Heart left ventricle (tissue), 16 donors: Measurements from ENCODE around the gene PFKFB2. TPM values are rescaled to one million over a fixed set of nuclear protein-coding genes. Genes with fewer than 3 reads are reported as not detected.

Source experiments
- ATAC-seq, 4 donors: fragments of 200-7000 bp; cut with Tn5 transposase; one replicate each; pipeline ENCODE4 v1.9.1; 2020 to 2022; ENCODE audit warnings: moderate library complexity in 4 of 4, mild to moderate bottlenecking in 3 of 4, moderate number of reproducible peaks in 1 of 4
- DNase-seq, 5 donors: peaks; one replicate each; pipeline ENCODE4 v3.0.0-alpha.2; 2020
- H3K27ac ChIP-seq, 12 donors: fragments of 200-600 bp; sonication (generic) in 4 of 12; one replicate each; pipeline versions ENCODE4 v1.5.0 to v1.8.0; 2016 to 2022; ENCODE audit warnings: mild to moderate bottlenecking in 2 of 12
- H3K27me3 ChIP-seq, 9 donors: fragments of 200-600 bp; sonication (generic) in 2 of 9; one replicate each; pipeline versions ENCODE4 v1.5.1 to v1.8.0; 2016 to 2022; ENCODE audit warnings: mild to moderate bottlenecking in 3 of 9
- H3K36me3 ChIP-seq, 9 donors: fragments of 200-600 bp; sonication (generic) in 2 of 9; one replicate each; pipeline versions ENCODE4 v1.5.0 to v1.8.0; 2018 to 2022; ENCODE audit warnings: mild to moderate bottlenecking in 2 of 9
- H3K4me1 ChIP-seq, 12 donors: fragments of 200-600 bp; sonication (generic) in 4 of 12; one replicate each; pipeline versions ENCODE4 v1.5.0 to v1.8.0; 2016 to 2022; ENCODE audit warnings: mild to moderate bottlenecking in 3 of 12
- H3K4me3 ChIP-seq, 12 donors: fragments of 200-600 bp; sonication (generic) in 4 of 12; one replicate each; pipeline versions ENCODE4 v1.5.0 to v1.8.0; 2017 to 2022; ENCODE audit warnings: mild to moderate bottlenecking in 9 of 12, moderate library complexity in 4 of 12
- H3K9me3 ChIP-seq, 12 donors: fragments of 200-600 bp; sonication (generic) in 4 of 12; one replicate each; pipeline versions ENCODE4 v1.5.0 to v1.8.0; 2016 to 2022; ENCODE audit warnings: mild to moderate bottlenecking in 1 of 12
- POLR2A ChIP-seq, 2 donors: fragments of 450-650 bp; IDR thresholded peaks; one replicate each; pipeline ENCODE4 v1.6.1; 2017; ENCODE audit warnings: antibody characterized with exemption in 2 of 2, mild to moderate bottlenecking in 2 of 2, moderate library complexity in 2 of 2
- WGBS, 4 donors: extraction: QIAGEN DNeasy Blood & Tissue Kit in 2 of 4; methylation state at CpG; one replicate each; pipeline versions ENCODE4 v1.1.5 to v1.1.7; 2013 to 2018; 5-methylcytosine and 5-hydroxymethylcytosine counted together
- intact Hi-C, 10 donors: fragments of 100-400 bp; cut with DNase I; formaldehyde crosslinking; loops; one replicate each; pipeline versions ENCODE4 v1.11.1 to v1.14.2; 2022
- polyA plus RNA-seq, 2 donors: library from polyadenylated mRNA; stranded (reverse); fragments of 200-250 nt; gene quantifications; one replicate each; pipeline ENCODE4 v1.2.3, GENCODE V29; 2013
- total RNA-seq, 9 donors: library from RNA; depleted of rRNA in 2 of 9; stranded (reverse); fragments of >200 nt in 2 of 9; fragmentation: NEBNext Ultra II Directional in 3 of 9; extraction: Animal tissue kit (Norgen Biotek cat#: 25700) in 3 of 9; gene quantifications; one replicate each; pipeline versions ENCODE4 v1.1.0 to v1.2.4, GENCODE V29; 2016 to 2023
- TF ChIP-seq, protein P1 (sequence below), 12 donors: fragments of 200-600 bp; sonication (generic) in 4 of 12; IDR thresholded peaks; one replicate each; pipeline versions ENCODE4 v1.5.0 to v1.8.0; 2018 to 2022; ENCODE audit warnings: antibody characterized with exemption in 12 of 12, mild to moderate bottlenecking in 5 of 12
- donor health status: ischemic (EF 13 %, LVEDD 7.1; RV severe dilation, severe dysfunction).
- donor health status: healthy with polysubstance abuse.
- donor health status: DM: no; HTN: yes; CAD: no.
- donor health status: DM: no; HTN: no; CAD: no.
- donor health status: ischemic (EF 25% LVEDD 6.9; RV normal size, moderate dysfunction).
- donor health status: ischemic (EF 25% LVEDD 5.7; RV mildly dilated, moderate dysfunction).
- donor health status: healthy.
- donor health status: DM: yes; HTN: yes; CAD: no.
- donor health status: ischemic (EF 35%, LVEDD 5.7; RV mildly dilated, moderate dysfunction).
- donor health status: nonischemic (EF 11% LVEDD 7.7; RV severe dilation, severe dysfunction).
- donor health status: DM: yes; HTN: yes; CAD: no.
- donor health status: PGD.
- donor health status: ischemic (EF 29% LVEDD 5.4; RV normal size, mild dysfunction).
- donor health status: nonischemic (EF 23%, LVEDD 6.1; RV moderate dilation, normal function).

Gene PFKFB2
- total and polyA plus RNA-seq, 11 donors, result 16.0 to 130 (median 58.7) TPM

DNA sequence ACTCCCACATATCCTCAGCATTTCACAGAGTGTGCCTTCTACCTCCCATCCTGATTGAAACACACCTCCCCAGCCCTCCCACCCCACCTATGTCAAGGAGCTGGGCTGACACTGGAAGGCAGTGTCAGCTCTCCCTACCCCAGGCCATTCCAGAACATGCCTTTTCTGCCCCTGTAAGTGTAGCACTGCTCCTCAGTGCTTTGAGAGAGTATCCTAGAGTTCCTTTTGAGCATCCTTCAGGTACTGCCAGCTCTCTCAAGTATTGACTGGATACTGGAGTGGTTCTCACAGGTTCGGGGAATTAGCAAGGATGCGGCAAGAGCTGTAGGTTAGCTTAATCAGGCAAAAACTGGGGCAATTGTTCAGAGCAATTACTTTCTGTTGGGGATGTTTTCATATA lies 42.3 kb upstream of the PFKFB2 start:
- DNase-seq (no peak), ATAC-seq (no peak)
- intact Hi-C loops, result no loop called here
- WGBS, 4 donors, result 88 to 100% (median 97%) methylated on average over 2 of the region's 2 CpGs
- H3K9me3 ChIP-seq, result no peaks in the 10 kb centered on the region
- no peaks in the 10 kb centered on the region for H3K4me1 ChIP-seq
- no peak overlapping the region for H3K4me3 ChIP-seq
- no peak overlapping the region for H3K27ac ChIP-seq
- TF ChIP-seq, protein P1, sequence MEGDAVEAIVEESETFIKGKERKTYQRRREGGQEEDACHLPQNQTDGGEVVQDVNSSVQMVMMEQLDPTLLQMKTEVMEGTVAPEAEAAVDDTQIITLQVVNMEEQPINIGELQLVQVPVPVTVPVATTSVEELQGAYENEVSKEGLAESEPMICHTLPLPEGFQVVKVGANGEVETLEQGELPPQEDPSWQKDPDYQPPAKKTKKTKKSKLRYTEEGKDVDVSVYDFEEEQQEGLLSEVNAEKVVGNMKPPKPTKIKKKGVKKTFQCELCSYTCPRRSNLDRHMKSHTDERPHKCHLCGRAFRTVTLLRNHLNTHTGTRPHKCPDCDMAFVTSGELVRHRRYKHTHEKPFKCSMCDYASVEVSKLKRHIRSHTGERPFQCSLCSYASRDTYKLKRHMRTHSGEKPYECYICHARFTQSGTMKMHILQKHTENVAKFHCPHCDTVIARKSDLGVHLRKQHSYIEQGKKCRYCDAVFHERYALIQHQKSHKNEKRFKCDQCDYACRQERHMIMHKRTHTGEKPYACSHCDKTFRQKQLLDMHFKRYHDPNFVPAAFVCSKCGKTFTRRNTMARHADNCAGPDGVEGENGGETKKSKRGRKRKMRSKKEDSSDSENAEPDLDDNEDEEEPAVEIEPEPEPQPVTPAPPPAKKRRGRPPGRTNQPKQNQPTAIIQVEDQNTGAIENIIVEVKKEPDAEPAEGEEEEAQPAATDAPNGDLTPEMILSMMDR (IDR thresholded peaks at IDR 0.05), result no peak
- no peak for TF ChIP-seq POLR2A (IDR thresholded peaks at IDR 0.05)
- H3K27me3 ChIP-seq, result no peaks in the 10 kb centered on the region
- H3K36me3 ChIP-seq, result no peaks in the 10 kb centered on the region

- Histone ChIP-seq H3K36me3 (no peaks in the 10 kb centered on the region), H3K9me3 (no peaks in the 10 kb centered on the region), H3K27ac (no peak overlapping the region), H3K4me1 (peaks cover 0 to 10% (median 0%) of the 10 kb centered on the region in 12 donors), H3K4me3 (no peak overlapping the region), H3K27me3 (no peaks in the 10 kb centered on the region)
- ATAC-seq (no peak), DNase-seq (no peak)
- intact Hi-C loops, result no loop called here
- TF ChIP-seq, protein P1 (IDR thresholded peaks at IDR 0.05), result no peak
- 67 to 93% (median 76%) methylated on average over 6 of the region's 6 CpGs for WGBS, 4 donors
Measured at GRCh38 chr1:207013321-207014085, 39.6 kb upstream of the PFKFB2 start.

DNA sequence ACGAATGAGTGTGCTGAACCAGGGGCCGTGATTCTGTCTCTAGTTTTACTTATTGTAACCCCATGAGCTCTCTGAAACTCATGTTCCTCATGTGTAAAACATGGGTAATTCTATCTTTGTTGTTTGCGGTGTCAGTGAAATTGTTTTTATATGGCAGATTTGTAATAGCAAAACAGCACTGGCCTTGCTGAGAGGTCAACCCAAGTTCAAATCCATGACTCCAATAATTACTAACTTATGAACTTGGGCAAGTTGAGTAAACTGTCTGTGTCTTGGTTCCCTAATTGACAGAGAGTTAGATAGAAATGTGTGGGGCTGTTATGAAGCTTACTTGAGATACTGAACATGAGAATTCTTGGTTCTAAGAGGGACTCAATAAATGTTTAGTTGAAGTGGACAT lies 38.3 kb upstream of the PFKFB2 start:
- Histone ChIP-seq H3K4me1 (peaks cover 0 to 10% (median 0%) of the 10 kb centered on the region in 12 donors), H3K36me3 (no peaks in the 10 kb centered on the region), H3K27ac (no peak overlapping the region), H3K9me3 (no peaks in the 10 kb centered on the region), H3K4me3 (no peak overlapping the region), H3K27me3 (no peaks in the 10 kb centered on the region)
- no peak for TF ChIP-seq POLR2A (IDR thresholded peaks at IDR 0.05)
- ATAC-seq (no peak), DNase-seq (no peak)
- intact Hi-C loops, result no loop called here
- WGBS, 4 donors, result 82 to 93% (median 90%) methylated on average over 3 of the region's 3 CpGs

DNA sequence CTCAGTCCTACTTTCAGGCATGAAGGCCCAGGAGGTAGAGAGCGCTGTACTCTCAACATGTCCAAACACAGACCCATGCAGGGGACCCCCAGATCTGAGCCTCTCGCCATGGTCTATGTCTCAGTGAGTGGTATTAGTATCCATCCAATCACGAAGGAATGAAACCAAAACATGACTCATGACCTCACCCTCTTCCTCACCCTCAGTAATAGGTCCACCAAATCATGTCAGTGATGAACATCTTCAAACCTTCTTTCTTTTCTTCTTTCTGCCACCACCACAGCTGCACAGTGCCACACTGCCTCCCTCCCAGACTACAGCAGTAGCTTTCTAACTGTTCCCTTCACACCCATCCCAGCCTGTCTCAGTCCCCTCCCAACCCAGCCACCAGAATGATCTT lies 37.3 kb upstream of the PFKFB2 start:
- H3K4me1 ChIP-seq, result peaks cover 0 to 10% (median 0%) of the 10 kb centered on the region in 12 donors
- ATAC-seq (no peak), DNase-seq (no peak)
- no peaks in the 10 kb centered on the region for H3K27me3 ChIP-seq
- H3K36me3 ChIP-seq, result no peaks in the 10 kb centered on the region
- intact Hi-C loops, result no loop called here
- TF ChIP-seq, protein P1 (IDR thresholded peaks at IDR 0.05), result no peak
- no peak for TF ChIP-seq POLR2A (IDR thresholded peaks at IDR 0.05)
- H3K27ac ChIP-seq, result no peak overlapping the region
- no peak overlapping the region for H3K4me3 ChIP-seq
- H3K9me3 ChIP-seq, result no peaks in the 10 kb centered on the region
- 88 to 96% (median 93%) methylated on average over 3 of the region's 3 CpGs for WGBS, 4 donors
